Duodenal mucosa (tissue), 2 donors: ENCODE data around the gene ZKSCAN3.
A peak's percentile ranks its signal among the peaks of the same experiment; 100 is the strongest.

Source experiments
- H3K27ac ChIP-seq: one replicate; pipeline ENCODE4 v1.7.0; 2013; ENCODE audit warnings: low read depth, low read length
- H3K27me3 ChIP-seq, 2 donors: one replicate each; pipeline ENCODE4 v1.7.0; 2013; ENCODE audit warnings: low read length in 2 of 2, control low read depth in 1 of 2; ENCODE audit not compliant: insufficient read depth in 2 of 2, control insufficient read depth in 1 of 2
- H3K36me3 ChIP-seq, 2 donors: one replicate each; pipeline ENCODE4 v1.7.0; 2013; ENCODE audit warnings: low read length in 2 of 2, control low read depth in 1 of 2; ENCODE audit not compliant: insufficient read depth in 2 of 2, control insufficient read depth in 1 of 2
- H3K4me1 ChIP-seq, 2 donors: one replicate each; pipeline ENCODE4 v1.7.0; 2013; ENCODE audit warnings: low read length in 2 of 2, control low read depth in 1 of 2; ENCODE audit not compliant: insufficient read depth in 2 of 2, control insufficient read depth in 1 of 2
- H3K4me3 ChIP-seq, 2 donors: one replicate each; pipeline ENCODE4 v1.7.0; 2013; ENCODE audit warnings: low read length in 2 of 2, low read depth in 1 of 2
- H3K9ac ChIP-seq, 2 donors: one replicate each; pipeline ENCODE4 v1.7.0; 2013; ENCODE audit warnings: low read length in 2 of 2, low read depth in 1 of 2
- H3K9me3 ChIP-seq, 2 donors: one replicate each; pipeline ENCODE4 v1.7.0; 2013; ENCODE audit warnings: low read length in 2 of 2, control low read depth in 1 of 2; ENCODE audit not compliant: control insufficient read depth in 1 of 2

ZKSCAN3 gene

DNA sequence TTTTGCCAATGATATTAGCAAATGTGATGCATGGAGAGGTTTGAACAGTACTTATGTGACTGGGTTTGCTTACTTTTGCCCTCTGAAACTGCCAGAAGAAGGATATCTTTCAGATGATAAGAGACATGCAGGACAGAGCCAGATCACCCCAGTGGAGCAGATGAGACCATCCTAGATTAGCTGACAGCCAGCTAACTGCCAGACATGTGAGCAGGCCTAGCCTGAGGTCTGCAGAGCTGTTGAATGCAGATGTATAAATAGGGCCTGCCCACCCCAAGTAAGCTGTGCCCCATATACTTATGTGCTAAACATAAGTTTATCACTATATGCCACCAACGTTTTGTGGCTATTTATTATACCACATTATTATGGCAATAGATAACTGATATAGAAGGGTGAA lies 19.7 kb upstream of the ZKSCAN3 start:
- Histone ChIP-seq H3K4me3 (no peak overlapping the region), H3K27ac (no peak overlapping the region), H3K36me3 (peaks cover 17 to 31% of the 10 kb centered on the region in 2 donors), H3K9me3 (peaks cover 20 to 32% of the 10 kb centered on the region in 2 donors), H3K9ac (no peak overlapping the region), H3K27me3 (no peaks in the 10 kb centered on the region), H3K4me1 (no peaks in the 10 kb centered on the region)

DNA sequence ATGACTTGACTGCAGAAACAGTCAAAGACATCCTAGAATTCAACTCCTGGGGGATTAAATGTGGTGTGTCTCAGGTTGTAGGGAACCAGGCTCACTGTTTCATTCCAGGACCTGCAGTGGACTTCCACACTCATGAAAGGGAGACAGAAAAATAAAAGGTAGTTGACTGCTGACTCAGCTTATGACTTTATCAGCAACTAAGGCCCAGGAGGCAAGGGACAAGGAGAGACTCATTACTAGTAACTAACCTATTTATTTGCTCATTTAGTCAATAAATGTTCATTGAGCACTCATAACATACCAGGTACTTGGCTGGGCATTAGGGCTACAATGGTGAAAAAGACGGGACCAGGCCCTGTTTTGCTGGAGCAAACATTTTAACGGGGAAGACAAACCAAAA lies 16.7 kb upstream of the ZKSCAN3 start:
- Histone ChIP-seq H3K4me3 (no peak overlapping the region), H3K27ac (no peak overlapping the region), H3K36me3 (peaks cover 0 to 7% of the 10 kb centered on the region in 2 donors), H3K9ac (no peak overlapping the region), H3K4me1 (peaks cover 7 to 9% of the 10 kb centered on the region in 2 donors), H3K27me3 (no peaks in the 10 kb centered on the region), H3K9me3 (peaks cover 2 to 6% of the 10 kb centered on the region in 2 donors)

DNA sequence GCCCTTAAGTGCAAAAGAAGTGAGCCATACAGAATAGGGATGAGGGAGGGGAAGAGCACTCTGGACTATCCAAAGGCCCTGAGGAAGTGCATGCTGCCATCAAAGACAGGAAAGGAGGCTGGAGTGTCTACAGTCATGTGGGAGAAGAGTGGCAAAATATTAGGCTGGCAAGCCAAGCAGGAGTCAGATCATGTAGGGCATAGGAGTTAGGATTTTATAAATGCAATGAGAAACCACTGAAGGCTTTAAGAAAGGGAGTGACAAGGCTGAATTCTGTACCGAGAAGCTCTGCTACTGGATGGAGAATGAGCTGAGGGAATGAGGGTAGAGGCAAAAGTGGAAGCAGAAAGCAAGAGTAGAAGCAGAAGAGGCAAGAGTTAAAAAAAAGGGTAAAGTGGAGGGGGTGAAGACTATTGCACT lies 16.1 kb upstream of the ZKSCAN3 start:
- Histone ChIP-seq H3K27me3 (no peaks in the 10 kb centered on the region), H3K9me3 (peaks cover 2 to 6% of the 10 kb centered on the region in 2 donors), H3K4me3 (no peak overlapping the region), H3K27ac (no peak overlapping the region), H3K36me3 (peaks cover 0 to 7% of the 10 kb centered on the region in 2 donors), H3K9ac (no peak overlapping the region), H3K4me1 (peaks cover 7 to 9% of the 10 kb centered on the region in 2 donors)

DNA sequence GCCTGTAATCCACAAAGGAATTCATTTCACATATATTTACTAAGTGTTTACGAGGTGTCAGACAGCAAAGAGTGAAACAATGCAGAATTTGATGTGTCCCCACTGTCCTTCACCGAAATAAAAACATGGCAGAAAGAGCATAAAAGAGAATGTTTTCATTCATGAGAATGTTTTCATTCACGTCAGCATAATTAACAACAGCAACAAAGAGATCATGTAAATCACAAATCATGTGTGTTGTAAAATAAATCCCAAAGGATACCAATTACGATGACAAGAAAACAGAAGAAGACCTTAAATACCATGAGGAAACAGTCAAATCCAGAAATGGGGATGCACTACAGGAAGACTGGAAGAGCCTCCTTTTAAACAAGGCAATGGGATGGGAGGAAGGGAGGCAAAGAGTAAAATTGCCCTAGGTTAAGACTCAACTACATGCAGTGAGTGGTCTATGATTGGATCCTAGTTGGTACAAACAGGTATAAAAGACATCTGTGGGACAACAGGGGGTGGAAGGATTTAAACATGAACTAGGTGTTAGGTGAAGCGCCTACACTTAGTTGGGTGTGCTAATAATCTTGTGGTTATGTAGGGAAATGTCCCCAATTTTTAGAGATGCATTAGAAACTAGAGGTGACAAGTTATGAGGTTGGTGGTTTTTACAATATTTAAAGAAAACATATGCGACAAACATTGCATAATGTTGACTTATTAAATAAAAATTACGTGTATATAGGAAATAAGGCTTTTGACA lies 15.3 kb upstream of the ZKSCAN3 start:
- no peaks in the 10 kb centered on the region for H3K9me3 ChIP-seq
- H3K9ac ChIP-seq: peak overlapping the region; percentile 34 to 93

DNA sequence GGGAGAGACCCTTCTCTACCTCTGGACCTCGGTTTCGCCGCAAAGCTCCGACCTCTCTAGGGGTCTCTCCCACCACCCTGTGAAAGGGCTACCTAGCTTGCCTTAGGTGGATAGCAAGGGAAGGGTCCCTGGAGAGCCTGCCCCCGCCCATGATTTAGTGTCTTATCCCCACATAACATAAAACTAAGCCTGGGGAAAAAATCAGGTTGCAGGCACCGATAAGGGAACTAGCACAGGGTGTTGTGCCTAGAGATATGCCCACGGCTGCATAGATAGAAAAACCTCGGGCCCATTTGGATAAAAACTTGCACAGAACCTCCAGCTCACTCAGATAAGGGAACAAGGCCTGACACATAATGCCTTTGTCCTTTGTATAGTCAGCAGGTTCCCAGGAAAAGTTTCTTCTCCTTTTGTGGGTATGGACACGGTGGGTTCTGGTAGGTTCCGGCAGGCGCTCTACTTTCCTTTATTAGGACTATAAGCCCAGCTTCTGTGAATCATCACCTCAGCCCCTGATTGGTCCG lies 14.6 kb upstream of the ZKSCAN3 start:
- peak overlapping the region; percentile 93 for H3K27ac ChIP-seq
- H3K9ac ChIP-seq: peak overlapping the region; percentile 34 to 93
- H3K36me3 ChIP-seq: no peaks in the 10 kb centered on the region
- peak overlapping the region; percentile 88 to 91 for H3K4me3 ChIP-seq
- peaks cover 7 to 9% of the 10 kb centered on the region in 2 donors for H3K4me1 ChIP-seq
- no peaks in the 10 kb centered on the region for H3K27me3 ChIP-seq
- H3K9me3 ChIP-seq: peaks cover 0 to under 1% of the 10 kb centered on the region in 2 donors

More for the DNA sequence above, 15.3 kb upstream of the ZKSCAN3 start:
- Histone ChIP-seq H3K27me3 (no peaks in the 10 kb centered on the region), H3K4me1 (peaks cover 7 to 9% of the 10 kb centered on the region in 2 donors), H3K36me3 (no peaks in the 10 kb centered on the region), H3K27ac (no peak overlapping the region), H3K4me3 (peak overlapping the region; percentile 88 to 91)

DNA sequence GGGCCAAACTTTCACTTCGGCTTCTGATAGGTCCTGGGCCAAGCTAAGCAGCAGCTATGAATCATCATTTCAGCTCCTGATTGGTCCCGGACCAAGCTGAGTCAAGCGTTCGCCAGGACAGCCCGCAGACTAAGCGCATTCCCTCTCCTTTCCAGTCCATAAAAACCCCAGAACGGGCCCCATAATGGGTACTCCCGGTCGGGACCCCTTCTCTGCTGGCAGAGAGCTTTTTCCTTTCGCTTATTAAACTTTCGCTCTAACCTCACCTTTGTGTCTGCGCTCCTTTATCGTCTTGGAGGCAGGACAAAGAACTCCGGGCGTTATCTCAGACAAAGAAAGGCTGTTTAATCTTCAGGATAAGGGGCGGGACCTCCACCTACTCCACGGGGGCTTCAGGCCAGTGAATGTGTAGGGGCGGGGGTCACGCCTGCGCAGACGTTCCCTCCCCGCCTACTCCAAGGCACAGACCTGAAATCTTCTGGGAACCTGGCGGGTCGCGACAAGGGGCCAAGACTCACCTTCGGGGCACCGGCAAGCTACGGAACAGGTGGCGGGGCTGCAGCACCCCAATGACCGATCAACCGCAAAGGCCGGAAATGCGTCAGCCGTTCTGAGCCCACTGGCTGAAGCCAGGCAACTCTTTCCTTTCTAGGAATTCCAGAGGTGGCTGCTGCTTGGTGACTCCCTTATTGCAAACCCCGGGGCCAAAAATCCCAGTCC lies 14.0 kb upstream of the ZKSCAN3 start, which contains the start of gene ZSCAN31:
ZSCAN31 (minus strand) TSS at position 585 of the 720 bp plus-strand sequence. CDS start 6,465 bp downstream, outside the sequence.
- H3K9ac ChIP-seq: peak within 1 kb of the TSS; percentile 85 to 93
- H3K36me3 ChIP-seq: no peaks in the 10 kb centered on the region
- peak within 1 kb of the TSS; percentile 93 for H3K27ac ChIP-seq
- peak within 1 kb of the TSS; percentile 88 to 91 for H3K4me3 ChIP-seq
- no peaks in the 10 kb centered on the region for H3K27me3 ChIP-seq
- peaks cover 7 to 9% of the 10 kb centered on the region in 2 donors for H3K4me1 ChIP-seq
- H3K9me3 ChIP-seq: peaks cover 0 to 3% of the 10 kb centered on the region in 2 donors

DNA sequence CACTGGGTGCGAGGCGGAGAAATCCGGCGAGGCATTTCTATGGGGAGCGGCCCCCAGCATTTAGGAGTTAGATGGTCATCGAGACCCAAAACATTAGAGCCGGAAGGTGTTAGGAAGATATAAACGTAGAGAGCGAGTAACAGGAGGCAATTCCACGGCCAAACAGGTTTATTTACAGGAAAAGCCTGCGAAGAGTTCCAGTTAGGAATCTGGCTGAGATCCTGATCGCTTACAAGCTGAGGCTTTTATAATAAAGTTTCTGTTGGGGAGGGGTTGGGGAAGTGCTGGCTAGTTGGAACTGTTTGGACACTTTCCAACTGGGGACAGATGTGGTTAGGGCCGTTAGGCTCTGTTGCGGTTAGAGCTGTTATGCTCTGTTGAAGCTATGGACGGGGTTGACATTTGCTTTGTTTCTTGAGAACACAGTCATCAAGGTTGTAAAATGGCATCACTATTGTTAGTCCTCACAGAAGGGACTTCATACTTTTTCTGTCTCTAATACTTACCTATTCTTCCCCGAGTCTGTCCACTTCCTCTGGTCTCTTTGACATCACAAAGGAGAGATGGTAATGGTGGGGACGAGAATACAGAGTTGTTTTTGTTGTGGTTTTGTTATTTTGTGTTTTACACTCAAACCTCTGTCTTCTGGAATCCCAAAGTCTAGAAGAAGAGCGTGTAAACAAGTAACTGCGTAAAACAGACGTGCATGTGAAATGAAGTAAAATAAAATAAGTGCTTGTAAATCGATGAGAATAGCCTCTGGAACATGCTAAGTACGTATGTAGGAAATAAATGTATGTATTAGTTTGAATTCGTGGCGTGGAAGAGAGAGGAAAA lies 13.2 kb upstream of the ZKSCAN3 start:
- peaks cover 0 to 3% of the 10 kb centered on the region in 2 donors for H3K9me3 ChIP-seq
- peak overlapping the region; percentile 85 to 93 for H3K9ac ChIP-seq
- peak overlapping the region; percentile 93 for H3K27ac ChIP-seq
- H3K4me3 ChIP-seq: peak overlapping the region; percentile 88 to 91
- no peaks in the 10 kb centered on the region for H3K36me3 ChIP-seq
- H3K27me3 ChIP-seq: no peaks in the 10 kb centered on the region
- peaks cover 7 to 9% of the 10 kb centered on the region in 2 donors for H3K4me1 ChIP-seq

DNA sequence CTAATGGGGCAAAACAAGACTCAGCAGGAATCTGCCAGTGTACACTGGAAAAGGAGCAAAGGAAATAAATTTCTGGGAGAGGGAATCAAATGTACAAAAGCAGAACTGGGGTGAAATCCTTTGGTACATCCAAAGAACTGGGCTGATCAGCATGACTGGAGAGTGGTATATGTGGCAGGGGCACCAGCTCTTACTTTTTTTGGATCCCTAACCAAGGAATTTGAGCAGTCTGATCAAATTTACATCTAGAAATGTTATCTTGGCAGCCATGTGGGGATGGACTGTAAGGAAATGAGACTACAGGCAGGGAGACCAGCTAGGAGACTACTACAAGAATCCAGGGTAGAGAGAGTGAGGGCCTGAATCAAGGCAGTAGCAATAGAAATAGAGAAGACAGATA lies 12.6 kb upstream of the ZKSCAN3 start:
- Histone ChIP-seq H3K4me3 (peak overlapping the region; percentile 88 to 91), H3K9ac (peak overlapping the region; percentile 85 to 93), H3K27me3 (no peaks in the 10 kb centered on the region), H3K4me1 (peaks cover 7 to 9% of the 10 kb centered on the region in 2 donors), H3K9me3 (peaks cover 0 to 3% of the 10 kb centered on the region in 2 donors), H3K27ac (no peak overlapping the region), H3K36me3 (no peaks in the 10 kb centered on the region)

DNA sequence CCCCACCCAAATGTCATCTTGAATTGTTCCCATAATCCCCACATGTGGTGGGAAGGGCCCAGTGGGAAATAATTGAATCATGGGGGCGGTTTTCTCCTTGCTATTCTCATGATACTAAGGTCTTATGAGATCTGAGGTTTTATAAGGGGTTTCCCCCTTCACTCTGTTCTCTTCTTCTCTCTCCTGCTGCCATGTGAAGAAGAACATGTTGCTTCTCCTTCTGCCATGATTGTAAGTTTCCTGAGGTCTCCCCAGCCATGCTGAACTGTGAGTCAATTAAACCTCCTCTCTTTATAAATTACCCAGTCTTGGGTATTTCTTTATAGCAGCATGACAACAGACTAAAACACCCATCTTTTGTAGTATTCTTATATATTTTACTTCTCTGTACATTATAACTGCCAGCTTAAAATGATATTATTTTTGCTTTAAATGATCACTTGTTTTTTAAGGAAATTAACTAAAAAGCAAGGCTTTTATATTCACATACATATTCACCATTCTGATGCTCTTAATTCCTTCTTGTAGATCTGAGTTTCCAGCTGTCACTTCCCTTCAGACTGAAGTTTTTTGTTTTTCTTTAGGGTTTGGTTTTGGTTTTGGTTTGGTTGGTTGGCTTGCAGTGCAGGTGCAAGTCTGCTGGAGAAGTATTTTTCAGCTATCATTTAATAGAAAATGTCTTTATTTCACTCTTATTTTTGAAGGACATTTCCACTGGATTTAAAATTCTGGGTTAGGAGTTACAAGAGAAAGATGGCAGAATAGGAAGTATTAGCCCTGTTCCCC lies 9.2 kb upstream of the ZKSCAN3 start:
- Histone ChIP-seq H3K36me3 (no peaks in the 10 kb centered on the region), H3K9ac (no peak overlapping the region), H3K27me3 (peaks cover 1 to 4% of the 10 kb centered on the region in 2 donors), H3K4me1 (peaks cover 7 to 9% of the 10 kb centered on the region in 2 donors), H3K27ac (no peak overlapping the region), H3K4me3 (no peak overlapping the region), H3K9me3 (peaks cover 0 to 3% of the 10 kb centered on the region in 2 donors)
